ENCODE results near the gene HARS2.

Gene HARS2

DNA sequence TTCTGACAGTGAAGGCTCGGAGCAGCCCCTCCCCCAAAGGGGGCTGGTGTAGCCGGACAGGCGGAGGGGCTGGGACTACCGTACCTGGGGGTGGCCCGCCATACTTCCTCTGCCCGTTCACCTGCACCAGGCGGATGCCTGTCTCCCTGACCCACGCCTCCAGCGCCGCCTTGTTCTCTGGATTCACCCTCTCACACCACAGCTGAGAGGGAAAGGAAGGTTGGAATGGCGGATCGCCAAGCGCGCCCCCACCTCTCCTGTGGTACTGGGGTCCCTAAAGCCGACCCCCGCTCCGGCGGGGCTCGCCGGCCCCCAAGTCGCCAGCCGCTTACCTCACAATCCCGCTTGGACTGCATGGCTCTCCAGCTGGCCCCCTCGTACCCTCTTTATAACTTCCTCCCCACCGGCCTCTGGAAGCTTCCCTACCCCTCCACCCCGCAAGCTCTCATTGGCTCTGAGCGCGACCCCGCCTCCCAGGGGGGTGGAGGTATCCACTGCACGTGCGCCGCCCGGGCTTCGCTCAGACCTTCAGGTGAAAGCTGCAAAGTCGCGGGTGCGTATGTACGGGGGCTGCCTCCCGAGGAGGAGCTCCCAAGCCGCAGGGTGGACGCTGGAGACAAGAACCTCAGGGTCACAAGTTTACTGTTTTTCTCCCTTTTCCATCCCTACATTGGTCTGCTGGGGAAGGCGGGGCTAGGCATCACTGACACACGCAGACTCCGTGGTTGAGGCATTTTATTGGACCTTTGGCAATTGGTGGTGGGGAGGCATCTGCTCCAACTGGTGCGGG, 17.9 kb upstream of the HARS2 start, which contains the start of gene DND1:
DND1 (minus strand) TSS at position 390 of the 790 bp plus-strand sequence; CDS start at position 356, 34 bp downstream.
- Histone ChIP-seq H3K36me3 (replicated peaks) (peaks cover 68% of the 10 kb centered on the region), H3K27me3 (replicated peaks) (no peaks in the 10 kb centered on the region), H3K4me3 (ENCODE audit: low read depth, low read length) (no peak within 1 kb of the TSS), H3K27ac (no peak within 1 kb of the TSS)
- no peak for DNase-seq
- in situ Hi-C loops (cut with HindIII; ENCODE audit: low pct_ligation_motif_present, low sequenced_read_pairs), result no loop called here
- TF ChIP-seq, protein P1, sequence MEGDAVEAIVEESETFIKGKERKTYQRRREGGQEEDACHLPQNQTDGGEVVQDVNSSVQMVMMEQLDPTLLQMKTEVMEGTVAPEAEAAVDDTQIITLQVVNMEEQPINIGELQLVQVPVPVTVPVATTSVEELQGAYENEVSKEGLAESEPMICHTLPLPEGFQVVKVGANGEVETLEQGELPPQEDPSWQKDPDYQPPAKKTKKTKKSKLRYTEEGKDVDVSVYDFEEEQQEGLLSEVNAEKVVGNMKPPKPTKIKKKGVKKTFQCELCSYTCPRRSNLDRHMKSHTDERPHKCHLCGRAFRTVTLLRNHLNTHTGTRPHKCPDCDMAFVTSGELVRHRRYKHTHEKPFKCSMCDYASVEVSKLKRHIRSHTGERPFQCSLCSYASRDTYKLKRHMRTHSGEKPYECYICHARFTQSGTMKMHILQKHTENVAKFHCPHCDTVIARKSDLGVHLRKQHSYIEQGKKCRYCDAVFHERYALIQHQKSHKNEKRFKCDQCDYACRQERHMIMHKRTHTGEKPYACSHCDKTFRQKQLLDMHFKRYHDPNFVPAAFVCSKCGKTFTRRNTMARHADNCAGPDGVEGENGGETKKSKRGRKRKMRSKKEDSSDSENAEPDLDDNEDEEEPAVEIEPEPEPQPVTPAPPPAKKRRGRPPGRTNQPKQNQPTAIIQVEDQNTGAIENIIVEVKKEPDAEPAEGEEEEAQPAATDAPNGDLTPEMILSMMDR (IDR thresholded peaks at IDR 0.05; ENCODE audit: low read depth, low read length, missing control alignments), result no peak

- DNase-seq, result no peak
- no peak overlapping the region for H3K27ac ChIP-seq
- H3K36me3 ChIP-seq (replicated peaks), result peaks cover 67% of the 10 kb centered on the region
- H3K27me3 ChIP-seq (replicated peaks), result no peaks in the 10 kb centered on the region
- no peak overlapping the region for H3K4me3 ChIP-seq (ENCODE audit: low read depth, low read length)
- TF ChIP-seq, protein P1 (IDR thresholded peaks at IDR 0.05; ENCODE audit: low read depth, low read length, missing control alignments), result no peak
- in situ Hi-C loops (cut with HindIII; ENCODE audit: low pct_ligation_motif_present, low sequenced_read_pairs), result no loop called here
Observed at GRCh38 chr5:140674211-140674610, 17.0 kb upstream of the HARS2 start.

DNA sequence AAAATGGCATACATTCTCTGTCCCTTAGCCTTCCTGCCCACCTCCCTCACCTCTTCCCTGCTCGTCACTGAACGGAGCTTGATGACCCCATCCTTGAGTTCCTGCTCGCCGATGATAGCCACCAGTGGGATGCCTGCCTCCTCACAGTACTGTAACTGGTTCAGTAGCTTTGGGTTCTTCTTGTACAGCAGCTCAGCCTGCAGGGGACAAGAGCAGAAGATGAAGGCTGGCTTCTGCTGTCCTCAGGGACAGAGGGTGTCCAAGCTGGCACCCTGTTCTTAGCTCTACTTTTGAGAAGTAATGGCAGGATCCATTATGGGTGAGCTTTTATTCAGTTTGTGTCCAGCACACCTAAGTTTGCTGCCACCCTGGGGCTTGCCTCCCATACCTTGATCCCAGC, 16.6 kb upstream of the HARS2 start:
- Histone ChIP-seq H3K36me3 (replicated peaks) (peaks cover 67% of the 10 kb centered on the region), H3K4me3 (ENCODE audit: low read depth, low read length) (no peak overlapping the region), H3K27me3 (replicated peaks) (no peaks in the 10 kb centered on the region), H3K27ac (no peak overlapping the region)
- DNase-seq, result no peak
- TF ChIP-seq, protein P1 (IDR thresholded peaks at IDR 0.05; ENCODE audit: low read depth, low read length, missing control alignments), result no peak
- in situ Hi-C loops (cut with HindIII; ENCODE audit: low pct_ligation_motif_present, low sequenced_read_pairs), result no loop called here

DNA sequence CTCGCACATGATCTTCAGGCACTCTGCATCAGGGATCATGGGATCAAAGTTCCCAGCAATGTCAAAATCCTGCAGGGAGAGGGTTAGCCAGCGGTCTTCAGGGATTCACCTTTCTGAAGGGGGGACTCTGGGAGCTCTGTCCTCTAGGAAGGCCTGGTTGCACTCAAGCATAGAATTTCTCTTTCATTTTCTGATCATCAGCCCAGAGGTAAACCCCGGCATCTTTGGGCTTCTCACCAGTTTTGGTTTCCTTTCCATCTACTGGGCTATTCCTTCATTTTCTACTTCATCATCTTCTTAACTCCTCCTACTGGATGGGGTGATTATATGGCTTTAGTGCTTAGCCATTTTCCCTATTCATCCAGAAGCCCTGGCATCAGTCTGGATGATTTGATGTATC, 13.3 kb upstream of the HARS2 start:
- in situ Hi-C loops (cut with HindIII; ENCODE audit: low pct_ligation_motif_present, low sequenced_read_pairs), result no loop called here
- H3K27ac ChIP-seq, result no peak overlapping the region
- peaks cover 75% of the 10 kb centered on the region for H3K36me3 ChIP-seq (replicated peaks)
- TF ChIP-seq, protein P1 (IDR thresholded peaks at IDR 0.05; ENCODE audit: low read depth, low read length, missing control alignments), result no peak
- H3K4me3 ChIP-seq (ENCODE audit: low read depth, low read length), result no peak overlapping the region
- no peaks in the 10 kb centered on the region for H3K27me3 ChIP-seq (replicated peaks)
- DNase-seq, result no peak

DNA sequence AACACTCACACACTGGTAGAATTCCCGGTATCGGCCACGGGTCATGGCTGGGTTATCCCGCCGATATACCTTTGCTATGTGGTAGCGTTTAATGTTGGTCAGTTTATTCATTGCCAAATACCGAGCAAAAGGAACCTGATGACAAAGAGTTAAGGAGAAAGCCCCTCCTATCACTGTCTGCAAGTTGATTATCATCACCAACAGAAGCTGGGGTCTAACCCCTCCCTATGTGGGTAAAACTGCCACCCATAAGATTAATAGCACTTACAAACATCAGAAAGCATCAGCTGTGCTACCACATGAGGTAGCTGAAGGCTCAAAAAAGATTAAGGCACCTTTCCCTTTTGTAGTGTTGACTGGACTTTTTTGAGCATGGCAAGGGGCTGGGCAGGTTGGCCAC, 12.3 kb upstream of the HARS2 start:
- Histone ChIP-seq H3K36me3 (replicated peaks) (peaks cover 77% of the 10 kb centered on the region), H3K27ac (no peak overlapping the region), H3K27me3 (replicated peaks) (no peaks in the 10 kb centered on the region), H3K4me3 (ENCODE audit: low read depth, low read length) (no peak overlapping the region)
- no peak for DNase-seq
- in situ Hi-C loops (cut with HindIII; ENCODE audit: low pct_ligation_motif_present, low sequenced_read_pairs), result no loop called here
- TF ChIP-seq, protein P1 (IDR thresholded peaks at IDR 0.05; ENCODE audit: low read depth, low read length, missing control alignments), result no peak
